Liver (tissue), 9 donors: ENCODE results near the gene SLC6A18. TPM values are rescaled to one million over a fixed set of nuclear protein-coding genes. Genes with fewer than 3 reads are reported as not detected.

ENCODE experiments used
- DNase-seq: peaks from one replicate; pipeline ENCODE4 v3.0.0-alpha.2; 2017; ENCODE audit warnings: low spot score
- H3K27ac ChIP-seq, 2 donors: one replicate each; pipeline ENCODE4 v1.7.0; 2013; ENCODE audit warnings: inconsistent platforms in 2 of 2, low read length in 2 of 2, control low read depth in 1 of 2, low read depth in 1 of 2, mild to moderate bottlenecking in 1 of 2
- H3K27me3 ChIP-seq, 4 donors: one replicate each; pipeline versions ENCODE4 v1.6.1 to v1.7.0; 2013; ENCODE audit warnings: low read length in 3 of 4, inconsistent platforms in 1 of 4, mild to moderate bottlenecking in 1 of 4, moderate library complexity in 1 of 4; ENCODE audit not compliant: control insufficient read depth in 4 of 4, insufficient read depth in 4 of 4
- H3K36me3 ChIP-seq, 4 donors: one replicate each; pipeline versions ENCODE4 v1.6.1 to v1.7.0; 2013; ENCODE audit warnings: low read length in 3 of 4, mild to moderate bottlenecking in 3 of 4, low read depth in 1 of 4, moderate library complexity in 1 of 4; ENCODE audit not compliant: control insufficient read depth in 4 of 4, insufficient read depth in 3 of 4
- H3K4me1 ChIP-seq, 4 donors: one replicate each; pipeline versions ENCODE4 v1.6.1 to v1.7.0; 2013; ENCODE audit warnings: low read length in 3 of 4, mild to moderate bottlenecking in 3 of 4, moderate library complexity in 1 of 4; ENCODE audit not compliant: control insufficient read depth in 4 of 4, insufficient read depth in 4 of 4
- H3K4me3 ChIP-seq, 3 donors: one replicate each; pipeline versions ENCODE4 v1.6.1 to v1.7.0; 2013; ENCODE audit warnings: low read length in 3 of 3, control low read depth in 1 of 3, low read depth in 1 of 3, mild to moderate bottlenecking in 1 of 3
- H3K9ac ChIP-seq, 2 donors: one replicate each; pipeline ENCODE4 v1.7.0; 2013; ENCODE audit warnings: low read length in 2 of 2, mild to moderate bottlenecking in 2 of 2, moderate library complexity in 2 of 2, control low read depth in 1 of 2, low read depth in 1 of 2
- H3K9me3 ChIP-seq, 4 donors: one replicate each; pipeline versions ENCODE4 v1.6.1 to v1.7.0; 2013; ENCODE audit warnings: low read length in 3 of 4; ENCODE audit not compliant: control insufficient read depth in 4 of 4
- EGR1 ChIP-seq, 2 donors: IDR thresholded peaks; 2 replicates each; pipeline ENCODE4 v1.6.1; 2016 to 2018; ENCODE audit warnings: antibody characterized with exemption in 2 of 2, low read depth in 2 of 2
- FOXA1 ChIP-seq: IDR thresholded peaks from 2 replicates; pipeline ENCODE4 v1.6.1; 2016; ENCODE audit warnings: antibody characterized with exemption
- GABPA ChIP-seq, 2 donors: IDR thresholded peaks in 1 of 2; conservative IDR thresholded peaks in 1 of 2; 2 replicates each; pipeline ENCODE4 v1.6.1; 2016; ENCODE audit warnings: antibody characterized with exemption in 2 of 2, mild to moderate bottlenecking in 1 of 2, moderate library complexity in 1 of 2
- HNF4A ChIP-seq, 2 donors: conservative IDR thresholded peaks; 2 replicates each; pipeline ENCODE4 v1.6.1; 2016; ENCODE audit warnings: antibody characterized with exemption in 2 of 2, mild to moderate bottlenecking in 2 of 2
- HNF4G ChIP-seq: IDR thresholded peaks from 2 replicates; pipeline ENCODE4 v1.6.1; 2016; ENCODE audit warnings: antibody characterized with exemption
- NR2F2 ChIP-seq: IDR thresholded peaks from 2 replicates; pipeline ENCODE4 v1.6.1; 2016; ENCODE audit warnings: antibody characterized with exemption
- RAD21 ChIP-seq, 2 donors: IDR thresholded peaks; 2 replicates each; pipeline ENCODE4 v1.6.1; 2016; ENCODE audit warnings: antibody characterized with exemption in 2 of 2, mild to moderate bottlenecking in 2 of 2
- RXRA ChIP-seq, 2 donors: IDR thresholded peaks; 2 replicates each; pipeline ENCODE4 v1.6.1; 2017 to 2018; ENCODE audit warnings: antibody characterized with exemption in 2 of 2, mild to moderate bottlenecking in 1 of 2
- SP1 ChIP-seq: IDR thresholded peaks from 2 replicates; pipeline ENCODE4 v1.6.1; 2018; ENCODE audit warnings: antibody characterized with exemption, mild to moderate bottlenecking
- TAF1 ChIP-seq: conservative IDR thresholded peaks from 2 replicates; pipeline ENCODE4 v1.6.1; 2016; ENCODE audit warnings: antibody characterized with exemption, mild to moderate bottlenecking
- WGBS: extraction: QIAGEN DNeasy Blood & Tissue Kit; methylation state at CpG from one replicate; pipeline ENCODE4 v1.1.7; 2013; 5-methylcytosine and 5-hydroxymethylcytosine counted together
- polyA plus RNA-seq, 2 donors: library from polyadenylated mRNA; stranded (reverse) in 1 of 2; unstranded in 1 of 2; fragments of 200-250 nt in 1 of 2; fragments of >200 nt in 1 of 2; fragmentation: Nextera tagmentation in 1 of 2; extraction: Ambion mirVana in 1 of 2; gene quantifications; one replicate each; pipeline versions ENCODE4 v1.2.1 to v1.2.3, GENCODE V29; 2013 to 2015
- total RNA-seq, 2 donors: library from RNA; depleted of rRNA; stranded (reverse); fragments of >200 nt; gene quantifications; one replicate each; pipeline ENCODE4 v1.2.3, GENCODE V29; 2014
- TF ChIP-seq, protein P1 (sequence below): IDR thresholded peaks from 2 replicates; pipeline ENCODE4 v1.6.1; 2016; ENCODE audit warnings: antibody characterized with exemption, mild to moderate bottlenecking
- TF ChIP-seq, protein P2 (sequence below): IDR thresholded peaks from 2 replicates; pipeline ENCODE4 v1.6.1; 2016; ENCODE audit warnings: antibody characterized with exemption
- TF ChIP-seq, protein P3 (sequence below): fragments of 150-350 bp; IDR thresholded peaks from 2 replicates; pipeline ENCODE4 v1.5.1; 2017; ENCODE audit warnings: improper control_type of control experiment, low read depth, low read length; ENCODE audit not compliant: missing input control
- TF ChIP-seq, protein P4 (sequence below): IDR thresholded peaks from 2 replicates; pipeline ENCODE4 v1.6.1; 2016; ENCODE audit warnings: antibody characterized with exemption
- donor health status: healthy.
- donor health status: healthy.
- donor health status: healthy.
- donor health status: healthy.
- donor health status: healthy.

SLC6A18 gene
- total and polyA plus RNA-seq, 4 donors = not detected

DNA sequence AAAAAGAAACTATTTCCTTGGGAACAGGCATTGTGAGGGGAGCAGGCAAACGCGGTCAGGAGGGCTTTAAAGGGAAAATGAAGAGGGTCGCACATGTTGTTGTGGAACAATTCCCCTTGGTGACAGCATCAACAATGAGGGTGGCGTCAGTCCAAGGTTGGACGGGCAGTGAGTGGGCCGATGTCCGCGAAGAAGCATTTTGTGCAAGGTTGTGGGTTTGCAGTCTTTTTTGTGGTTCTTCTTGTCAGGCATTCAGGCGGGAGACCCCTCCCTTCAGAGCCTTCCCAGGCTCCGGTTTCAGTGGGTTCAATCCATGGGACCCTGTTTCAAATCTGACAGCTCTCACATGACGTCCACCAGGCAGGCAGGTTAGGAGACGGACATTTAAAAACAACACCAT is 34.9 kb upstream of the SLC6A18 start (continued):
- TF ChIP-seq, protein P1, sequence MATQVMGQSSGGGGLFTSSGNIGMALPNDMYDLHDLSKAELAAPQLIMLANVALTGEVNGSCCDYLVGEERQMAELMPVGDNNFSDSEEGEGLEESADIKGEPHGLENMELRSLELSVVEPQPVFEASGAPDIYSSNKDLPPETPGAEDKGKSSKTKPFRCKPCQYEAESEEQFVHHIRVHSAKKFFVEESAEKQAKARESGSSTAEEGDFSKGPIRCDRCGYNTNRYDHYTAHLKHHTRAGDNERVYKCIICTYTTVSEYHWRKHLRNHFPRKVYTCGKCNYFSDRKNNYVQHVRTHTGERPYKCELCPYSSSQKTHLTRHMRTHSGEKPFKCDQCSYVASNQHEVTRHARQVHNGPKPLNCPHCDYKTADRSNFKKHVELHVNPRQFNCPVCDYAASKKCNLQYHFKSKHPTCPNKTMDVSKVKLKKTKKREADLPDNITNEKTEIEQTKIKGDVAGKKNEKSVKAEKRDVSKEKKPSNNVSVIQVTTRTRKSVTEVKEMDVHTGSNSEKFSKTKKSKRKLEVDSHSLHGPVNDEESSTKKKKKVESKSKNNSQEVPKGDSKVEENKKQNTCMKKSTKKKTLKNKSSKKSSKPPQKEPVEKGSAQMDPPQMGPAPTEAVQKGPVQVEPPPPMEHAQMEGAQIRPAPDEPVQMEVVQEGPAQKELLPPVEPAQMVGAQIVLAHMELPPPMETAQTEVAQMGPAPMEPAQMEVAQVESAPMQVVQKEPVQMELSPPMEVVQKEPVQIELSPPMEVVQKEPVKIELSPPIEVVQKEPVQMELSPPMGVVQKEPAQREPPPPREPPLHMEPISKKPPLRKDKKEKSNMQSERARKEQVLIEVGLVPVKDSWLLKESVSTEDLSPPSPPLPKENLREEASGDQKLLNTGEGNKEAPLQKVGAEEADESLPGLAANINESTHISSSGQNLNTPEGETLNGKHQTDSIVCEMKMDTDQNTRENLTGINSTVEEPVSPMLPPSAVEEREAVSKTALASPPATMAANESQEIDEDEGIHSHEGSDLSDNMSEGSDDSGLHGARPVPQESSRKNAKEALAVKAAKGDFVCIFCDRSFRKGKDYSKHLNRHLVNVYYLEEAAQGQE = no peak
- TF ChIP-seq FOXA1 (no peak), TAF1 (no peak)
- TF ChIP-seq, protein P2, sequence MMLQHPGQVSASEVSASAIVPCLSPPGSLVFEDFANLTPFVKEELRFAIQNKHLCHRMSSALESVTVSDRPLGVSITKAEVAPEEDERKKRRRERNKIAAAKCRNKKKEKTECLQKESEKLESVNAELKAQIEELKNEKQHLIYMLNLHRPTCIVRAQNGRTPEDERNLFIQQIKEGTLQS = no peak

DNA sequence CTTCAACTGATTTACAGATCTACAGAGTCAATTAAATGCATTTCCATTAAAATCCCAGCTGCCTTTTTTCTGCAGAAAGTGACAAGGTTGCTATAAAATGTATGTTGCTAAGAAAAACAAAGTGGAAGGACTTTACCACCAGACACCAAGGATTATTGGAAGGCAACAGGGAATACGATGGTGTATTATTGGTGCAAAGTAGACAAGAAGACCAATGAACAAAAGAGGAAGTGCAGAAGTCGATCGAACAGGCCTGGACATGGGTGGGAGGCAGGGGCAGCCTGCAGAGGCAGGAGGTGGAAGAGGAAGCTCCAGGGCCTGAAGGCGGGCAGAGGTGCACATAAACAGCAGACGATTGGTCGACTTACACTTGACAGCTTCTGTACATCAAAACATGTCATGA is 34.3 kb upstream of the SLC6A18 start:
- H3K27ac ChIP-seq = no peak overlapping the region
- no peaks in the 10 kb centered on the region for H3K36me3 ChIP-seq
- H3K4me1 ChIP-seq = peaks cover 3 to 11% (median 8%) of the 10 kb centered on the region in 4 donors
- H3K27me3 ChIP-seq = peaks cover 0 to 2% (median under 1%) of the 10 kb centered on the region in 4 donors
- no peak for DNase-seq
- no peak overlapping the region for H3K4me3 ChIP-seq
- 62% methylated on average over 6 of the region's 6 CpGs for WGBS
- no peak overlapping the region for H3K9ac ChIP-seq
- TF ChIP-seq GABPA (IDR thresholded peaks at IDR 0.05 in 1 of 2, conservative IDR thresholded peaks at IDR 0.05 in 1 of 2) (no peak), RXRA (IDR thresholded peaks at IDR 0.05) (no peak), HNF4A (conservative IDR thresholded peaks at IDR 0.05) (no peak), HNF4G (no peak), NR2F2 (no peak), RAD21 (IDR thresholded peaks at IDR 0.05) (no peak), EGR1 (IDR thresholded peaks at IDR 0.05; ENCODE audit: low read depth in 2 of 2) (no peak), SP1 (no peak), TAF1 (no peak)
- TF ChIP-seq, protein P3, sequence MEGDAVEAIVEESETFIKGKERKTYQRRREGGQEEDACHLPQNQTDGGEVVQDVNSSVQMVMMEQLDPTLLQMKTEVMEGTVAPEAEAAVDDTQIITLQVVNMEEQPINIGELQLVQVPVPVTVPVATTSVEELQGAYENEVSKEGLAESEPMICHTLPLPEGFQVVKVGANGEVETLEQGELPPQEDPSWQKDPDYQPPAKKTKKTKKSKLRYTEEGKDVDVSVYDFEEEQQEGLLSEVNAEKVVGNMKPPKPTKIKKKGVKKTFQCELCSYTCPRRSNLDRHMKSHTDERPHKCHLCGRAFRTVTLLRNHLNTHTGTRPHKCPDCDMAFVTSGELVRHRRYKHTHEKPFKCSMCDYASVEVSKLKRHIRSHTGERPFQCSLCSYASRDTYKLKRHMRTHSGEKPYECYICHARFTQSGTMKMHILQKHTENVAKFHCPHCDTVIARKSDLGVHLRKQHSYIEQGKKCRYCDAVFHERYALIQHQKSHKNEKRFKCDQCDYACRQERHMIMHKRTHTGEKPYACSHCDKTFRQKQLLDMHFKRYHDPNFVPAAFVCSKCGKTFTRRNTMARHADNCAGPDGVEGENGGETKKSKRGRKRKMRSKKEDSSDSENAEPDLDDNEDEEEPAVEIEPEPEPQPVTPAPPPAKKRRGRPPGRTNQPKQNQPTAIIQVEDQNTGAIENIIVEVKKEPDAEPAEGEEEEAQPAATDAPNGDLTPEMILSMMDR = no peak
- TF ChIP-seq, protein P1 = no peak
- TF ChIP-seq, protein P4, sequence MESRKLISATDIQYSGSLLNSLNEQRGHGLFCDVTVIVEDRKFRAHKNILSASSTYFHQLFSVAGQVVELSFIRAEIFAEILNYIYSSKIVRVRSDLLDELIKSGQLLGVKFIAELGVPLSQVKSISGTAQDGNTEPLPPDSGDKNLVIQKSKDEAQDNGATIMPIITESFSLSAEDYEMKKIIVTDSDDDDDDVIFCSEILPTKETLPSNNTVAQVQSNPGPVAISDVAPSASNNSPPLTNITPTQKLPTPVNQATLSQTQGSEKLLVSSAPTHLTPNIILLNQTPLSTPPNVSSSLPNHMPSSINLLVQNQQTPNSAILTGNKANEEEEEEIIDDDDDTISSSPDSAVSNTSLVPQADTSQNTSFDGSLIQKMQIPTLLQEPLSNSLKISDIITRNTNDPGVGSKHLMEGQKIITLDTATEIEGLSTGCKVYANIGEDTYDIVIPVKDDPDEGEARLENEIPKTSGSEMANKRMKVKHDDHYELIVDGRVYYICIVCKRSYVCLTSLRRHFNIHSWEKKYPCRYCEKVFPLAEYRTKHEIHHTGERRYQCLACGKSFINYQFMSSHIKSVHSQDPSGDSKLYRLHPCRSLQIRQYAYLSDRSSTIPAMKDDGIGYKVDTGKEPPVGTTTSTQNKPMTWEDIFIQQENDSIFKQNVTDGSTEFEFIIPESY = no peak
- H3K9me3 ChIP-seq = no peaks in the 10 kb centered on the region
